ENCODE data around the gene C2orf72.
A peak's percentile ranks its signal among the peaks of the same experiment; 100 is the strongest.

The C2orf72 gene

GRCh38 chr2:231057590-231057989, 20.3 kb downstream of the C2orf72 start:
- H4K20me1 ChIP-seq (ENCODE audit: control insufficient read depth, insufficient read depth, low read depth, low read length), result peaks cover 17% of the 10 kb centered on the region; the same call in 1 of the 2 replicates
- H3K4me2 ChIP-seq (ENCODE audit: low read length), result peak overlapping the region; percentile 82
- no peaks in the 10 kb centered on the region for H3K9me3 ChIP-seq (ENCODE audit: control insufficient read depth, insufficient read depth, low read length)
- H3F3A ChIP-seq (ENCODE audit: control insufficient read depth, insufficient read depth), result no peaks in the 10 kb centered on the region
- no peaks in the 10 kb centered on the region for H3K9me2 ChIP-seq (replicated peaks; ENCODE audit: control insufficient read depth, low read length)
- H3K79me2 ChIP-seq (ENCODE audit: control insufficient read depth, low read length), result peaks cover 52% of the 10 kb centered on the region
- TF ChIP-seq EZH2phosphoT487 (IDR thresholded peaks at IDR 0.05; ENCODE audit: borderline replicate concordance, low read length), result no peak
- TF ChIP-seq, protein P1, sequence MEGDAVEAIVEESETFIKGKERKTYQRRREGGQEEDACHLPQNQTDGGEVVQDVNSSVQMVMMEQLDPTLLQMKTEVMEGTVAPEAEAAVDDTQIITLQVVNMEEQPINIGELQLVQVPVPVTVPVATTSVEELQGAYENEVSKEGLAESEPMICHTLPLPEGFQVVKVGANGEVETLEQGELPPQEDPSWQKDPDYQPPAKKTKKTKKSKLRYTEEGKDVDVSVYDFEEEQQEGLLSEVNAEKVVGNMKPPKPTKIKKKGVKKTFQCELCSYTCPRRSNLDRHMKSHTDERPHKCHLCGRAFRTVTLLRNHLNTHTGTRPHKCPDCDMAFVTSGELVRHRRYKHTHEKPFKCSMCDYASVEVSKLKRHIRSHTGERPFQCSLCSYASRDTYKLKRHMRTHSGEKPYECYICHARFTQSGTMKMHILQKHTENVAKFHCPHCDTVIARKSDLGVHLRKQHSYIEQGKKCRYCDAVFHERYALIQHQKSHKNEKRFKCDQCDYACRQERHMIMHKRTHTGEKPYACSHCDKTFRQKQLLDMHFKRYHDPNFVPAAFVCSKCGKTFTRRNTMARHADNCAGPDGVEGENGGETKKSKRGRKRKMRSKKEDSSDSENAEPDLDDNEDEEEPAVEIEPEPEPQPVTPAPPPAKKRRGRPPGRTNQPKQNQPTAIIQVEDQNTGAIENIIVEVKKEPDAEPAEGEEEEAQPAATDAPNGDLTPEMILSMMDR (IDR thresholded peaks at IDR 0.05; ENCODE audit: low read depth, low read length, poor library complexity, severe bottlenecking), result no peak
- H3K4me3 ChIP-seq (ENCODE audit: low read length), result peak overlapping the region; percentile 76
- peaks cover 36% of the 10 kb centered on the region for H3K36me3 ChIP-seq (ENCODE audit: control insufficient read depth, low read length)
- H3K4me1 ChIP-seq (ENCODE audit: control insufficient read depth, low read length), result peaks cover 34% of the 10 kb centered on the region
- H3K27ac ChIP-seq (ENCODE audit: low read depth, low read length), result no peak overlapping the region
- peaks cover under 1% of the 10 kb centered on the region; the same call in 1 of the 2 replicates for H3K27me3 ChIP-seq (ENCODE audit: control insufficient read depth, low read length)

DNA sequence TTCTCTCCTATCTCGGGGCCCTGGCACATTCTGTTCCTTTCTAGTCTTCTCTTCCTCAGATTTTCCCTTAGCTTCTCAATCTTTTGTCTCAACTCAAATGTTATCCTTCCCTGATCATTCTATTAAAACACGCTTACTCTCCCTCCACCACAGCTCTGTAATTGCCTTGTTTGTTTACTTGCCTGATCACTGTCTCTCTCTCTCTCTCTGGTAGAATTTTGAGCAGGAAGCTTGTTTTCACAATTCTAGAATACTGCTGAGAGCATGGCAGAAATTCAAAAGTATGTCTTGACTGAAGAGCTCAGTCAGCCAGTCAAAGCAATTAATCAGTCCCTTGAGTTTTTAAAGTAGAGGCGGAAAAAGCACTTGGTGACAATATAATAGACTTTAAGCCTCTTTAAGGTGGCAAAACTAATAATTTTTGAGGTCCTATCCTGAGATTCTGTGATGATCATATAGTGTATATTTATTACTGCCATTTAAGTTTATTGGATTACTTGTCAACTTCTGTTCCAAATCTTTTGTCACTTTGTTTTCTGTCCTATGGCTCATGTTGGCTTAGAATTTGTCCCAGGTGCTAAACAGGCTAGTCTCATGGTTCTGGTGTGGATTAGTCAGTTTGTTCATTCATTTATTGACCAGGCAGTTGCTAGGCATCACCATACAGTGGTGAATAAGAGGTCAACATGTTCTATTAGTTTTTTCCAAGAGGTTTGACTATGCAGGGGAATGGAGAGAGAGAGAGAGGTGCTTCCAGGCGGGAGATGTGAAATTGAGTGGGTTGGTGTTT, 21.6 kb downstream of the C2orf72 start:
- H3K79me2 ChIP-seq (ENCODE audit: control insufficient read depth, low read length), result peaks cover 63% of the 10 kb centered on the region
- TF ChIP-seq, protein P1 (IDR thresholded peaks at IDR 0.05; ENCODE audit: low read depth, low read length, poor library complexity, severe bottlenecking), result no peak
- no peak for TF ChIP-seq EZH2phosphoT487 (IDR thresholded peaks at IDR 0.05; ENCODE audit: borderline replicate concordance, low read length)
- H3K27me3 ChIP-seq (ENCODE audit: control insufficient read depth, low read length), result no peaks in the 10 kb centered on the region
- H3K27ac ChIP-seq (ENCODE audit: low read depth, low read length), result no peak overlapping the region
- H3K9me2 ChIP-seq (replicated peaks; ENCODE audit: control insufficient read depth, low read length), result no peaks in the 10 kb centered on the region
- H3K4me2 ChIP-seq (ENCODE audit: low read length), result peak overlapping the region; percentile 82
- H3K36me3 ChIP-seq (ENCODE audit: control insufficient read depth, low read length), result peaks cover 50% of the 10 kb centered on the region
- H3K9me3 ChIP-seq (ENCODE audit: control insufficient read depth, insufficient read depth, low read length), result no peaks in the 10 kb centered on the region
- peaks cover 28% of the 10 kb centered on the region for H3K4me1 ChIP-seq (ENCODE audit: control insufficient read depth, low read length)
- no peaks in the 10 kb centered on the region for H3F3A ChIP-seq (ENCODE audit: control insufficient read depth, insufficient read depth)
- 0 out of 2 replicates have a peak overlapping the region, but pooled peaks have one; percentile 8 for H3K4me3 ChIP-seq (ENCODE audit: low read length)
- peaks cover 17% of the 10 kb centered on the region; the same call in 1 of the 2 replicates for H4K20me1 ChIP-seq (ENCODE audit: control insufficient read depth, insufficient read depth, low read depth, low read length)

GRCh38 chr2:231059756-231060155, 22.4 kb downstream of the C2orf72 start:
- no peaks in the 10 kb centered on the region for H3K9me2 ChIP-seq (replicated peaks; ENCODE audit: control insufficient read depth, low read length)
- no peak overlapping the region for H3K27ac ChIP-seq (ENCODE audit: low read depth, low read length)
- no peaks in the 10 kb centered on the region for H3K27me3 ChIP-seq (ENCODE audit: control insufficient read depth, low read length)
- H3K79me2 ChIP-seq (ENCODE audit: control insufficient read depth, low read length), result peaks cover 65% of the 10 kb centered on the region
- H3K36me3 ChIP-seq (ENCODE audit: control insufficient read depth, low read length), result peaks cover 58% of the 10 kb centered on the region
- H3K9me3 ChIP-seq (ENCODE audit: control insufficient read depth, insufficient read depth, low read length), result no peaks in the 10 kb centered on the region
- TF ChIP-seq, protein P1 (IDR thresholded peaks at IDR 0.05; ENCODE audit: low read depth, low read length, poor library complexity, severe bottlenecking), result no peak
- no peak for TF ChIP-seq EZH2phosphoT487 (IDR thresholded peaks at IDR 0.05; ENCODE audit: borderline replicate concordance, low read length)
- no peak overlapping the region for H3K4me2 ChIP-seq (ENCODE audit: low read length)
- no peak overlapping the region for H3K4me3 ChIP-seq (ENCODE audit: low read length)
- peaks cover 28% of the 10 kb centered on the region for H3K4me1 ChIP-seq (ENCODE audit: control insufficient read depth, low read length)
- H4K20me1 ChIP-seq (ENCODE audit: control insufficient read depth, insufficient read depth, low read depth, low read length), result peaks cover 17% of the 10 kb centered on the region; the same call in 1 of the 2 replicates
- no peaks in the 10 kb centered on the region for H3F3A ChIP-seq (ENCODE audit: control insufficient read depth, insufficient read depth)
